Measurements from ENCODE around the gene FHIT.

Gene FHIT

GRCh38 chr3:59717679-59718205 is 1533.5 kb downstream of the FHIT start:
- no peak for DNase-seq

GRCh38 chr3:59714066-59714465 is 1537.2 kb downstream of the FHIT start:
- DNase-seq = no peak

- no peak for DNase-seq
These were observed 1540.7 kb downstream of the FHIT start for GRCh38 chr3:59710554-59710953.

- DNase-seq = no peak
These were observed 1541.3 kb downstream of the FHIT start for GRCh38 chr3:59709702-59710553.

GRCh38 chr3:59708202-59708601 is 1543.0 kb downstream of the FHIT start:
- no peak for DNase-seq

- no peak for DNase-seq
These were observed 1547.0 kb downstream of the FHIT start for GRCh38 chr3:59704292-59704691.

GRCh38 chr3:59699648-59700320 is 1551.5 kb downstream of the FHIT start:
- DNase-seq = no peak

Data from stimulated activated CD4-positive, alpha-beta T cell treated with anti-CD3 and anti-CD28 coated beads, Interleukin-2, amount 100 ng/mL, for 48 hours (primary cell).